ENCODE results near the gene CNTNAP2. TPM values are rescaled to one million over a fixed set of nuclear protein-coding genes. Genes with fewer than 3 reads are reported as not detected.

Gene CNTNAP2
- total and polyA plus RNA-seq, 2 of the 13 experiments (the other 11 are each of a cell fraction or from before 2014, with no cell fraction given): 0.40 to 0.42 TPM

GRCh38 chr7:147428075-147428474 lies 1311.5 kb downstream of the CNTNAP2 start:
- H3K79me2 ChIP-seq (ENCODE audit: insufficient read depth, low read length): no peaks in the 10 kb centered on the region
- intact Hi-C loops (cut with micrococcal nuclease; ENCODE audit: unreplicated experiment): no loop called here
- 45% methylated on average over 1 of the region's 1 CpG for WGBS (ENCODE audit: low lambda C conversion rate)
- ATAC-seq (no peak), DNase-seq (ENCODE audit: low spot score) (no peak), FAIRE-seq (no peak)
- no peak overlapping the region for H3K27ac ChIP-seq (ENCODE audit: extremely low read length, insufficient read depth, low read length)
- in situ Hi-C loops (cut with HindIII; ENCODE audit: extremely low pct_ligation_motif_present, low pct_unique_long_range_greater_than_20kb): no loop called here
- no peak overlapping the region for H3K4me2 ChIP-seq (ENCODE audit: low read depth, low read length)
- CTCF ChIA-PET (ENCODE audit: low intra/inter-chr PET ratio, low total read pairs): no interaction called here
- no peak overlapping the region for H2AFZ ChIP-seq (ENCODE audit: low read length)
- H3K27me3 ChIP-seq (ENCODE audit: control insufficient read depth in 1 of 2, insufficient read depth in 2 of 2, low read length in 2 of 2): no peaks in the 10 kb centered on the region
- no TSS peak for BruUV-seq (replicated peaks)
- no peak overlapping the region for H3K9ac ChIP-seq (ENCODE audit: insufficient read depth, low read depth, low read length)
- no peak overlapping the region for H3K4me3 ChIP-seq (replicated peaks in 1 of 3; ENCODE audit: insufficient read depth in 1 of 3, low read depth in 2 of 3, low read length in 3 of 3)
- peaks cover 96% of the 10 kb centered on the region for H3K9me3 ChIP-seq (ENCODE audit: low read length)
- TF ChIP-seq KMT2A (CRISPR knock-in tag; IDR thresholded peaks at IDR 0.05) (no peak), NR2F1 (CRISPR knock-in tag; IDR thresholded peaks at IDR 0.05) (no peak), ZFYVE20 (CRISPR knock-in tag; IDR thresholded peaks at IDR 0.05; ENCODE audit: borderline replicate concordance, low read depth) (no peak), PHF5A (CRISPR knock-in tag; IDR thresholded peaks at IDR 0.05; ENCODE audit: low read depth, unreplicated experiment) (no peak), PHF20 (CRISPR knock-in tag; IDR thresholded peaks at IDR 0.05) (no peak), FOXK1 (CRISPR knock-in tag; IDR thresholded peaks at IDR 0.05; ENCODE audit: borderline replicate concordance, low read depth) (no peak)
- H3K36me3 ChIP-seq (replicated peaks in 1 of 2; ENCODE audit: control insufficient read depth in 1 of 2, insufficient read depth in 2 of 2, low read length in 2 of 2): no peaks in the 10 kb centered on the region
- no peaks in the 10 kb centered on the region for H4K20me1 ChIP-seq (ENCODE audit: insufficient read depth, low read length)
- POLR2A ChIA-PET: no interaction called here
- H3K4me1 ChIP-seq (ENCODE audit: insufficient read depth, low read length): no peaks in the 10 kb centered on the region

GRCh38 chr7:147429961-147430360 lies 1313.4 kb downstream of the CNTNAP2 start:
- Histone ChIP-seq H3K9ac (ENCODE audit: insufficient read depth, low read depth, low read length) (no peak overlapping the region), H3K79me2 (ENCODE audit: insufficient read depth, low read length) (no peaks in the 10 kb centered on the region), H3K9me3 (ENCODE audit: low read length) (peaks cover 89% of the 10 kb centered on the region), H3K27ac (ENCODE audit: extremely low read length, insufficient read depth, low read length) (no peak overlapping the region), H3K4me1 (ENCODE audit: insufficient read depth, low read length) (no peaks in the 10 kb centered on the region), H3K27me3 (ENCODE audit: control insufficient read depth in 1 of 2, insufficient read depth in 2 of 2, low read length in 2 of 2) (no peaks in the 10 kb centered on the region), H3K4me3 (replicated peaks in 1 of 3; ENCODE audit: insufficient read depth in 1 of 3, low read depth in 2 of 3, low read length in 3 of 3) (no peak overlapping the region), H4K20me1 (ENCODE audit: insufficient read depth, low read length) (no peaks in the 10 kb centered on the region), H2AFZ (ENCODE audit: low read length) (no peak overlapping the region), H3K36me3 (replicated peaks in 1 of 2; ENCODE audit: control insufficient read depth in 1 of 2, insufficient read depth in 2 of 2, low read length in 2 of 2) (no peaks in the 10 kb centered on the region), H3K4me2 (ENCODE audit: low read depth, low read length) (no peak overlapping the region)
- no TSS peak for BruUV-seq (replicated peaks)
- no peak for TF ChIP-seq NRL (CRISPR knock-in tag; IDR thresholded peaks at IDR 0.05; ENCODE audit: borderline replicate concordance)
- TF ChIP-seq ZNF619 (CRISPR knock-in tag; IDR thresholded peaks at IDR 0.05): no peak
- no peak for TF ChIP-seq PHF21A (CRISPR knock-in tag; IDR thresholded peaks at IDR 0.05)
- no peak for TF ChIP-seq NFYC (CRISPR knock-in tag; IDR thresholded peaks at IDR 0.05)
- TF ChIP-seq ZNF577 (CRISPR knock-in tag; IDR thresholded peaks at IDR 0.05; ENCODE audit: borderline replicate concordance, low read depth): no peak
- TF ChIP-seq DDIT3 (CRISPR knock-in tag; IDR thresholded peaks at IDR 0.05): no peak
- no peak for TF ChIP-seq ZNF598 (CRISPR knock-in tag; IDR thresholded peaks at IDR 0.05; ENCODE audit: borderline replicate concordance)
- TF ChIP-seq ZFP36 (IDR thresholded peaks at IDR 0.05; ENCODE audit: borderline replicate concordance, low read depth, low read length, partially characterized antibody): no peak
- FAIRE-seq (no peak), DNase-seq (ENCODE audit: low spot score) (no peak), ATAC-seq (no peak)
- intact Hi-C loops (cut with micrococcal nuclease; ENCODE audit: unreplicated experiment) (no loop called here), in situ Hi-C loops (cut with HindIII; ENCODE audit: extremely low pct_ligation_motif_present, low pct_unique_long_range_greater_than_20kb) (no loop called here)
- CTCF ChIA-PET (ENCODE audit: low intra/inter-chr PET ratio, low total read pairs): no interaction called here
- POLR2A ChIA-PET: no interaction called here
